AG09319 (cell line): ENCODE data around the gene MACROH2A1.

Experiments
- DNase-seq: peaks from one replicate; pipeline ENCODE4 v3.0.0-alpha.2; 2010; ENCODE audit warnings: low read depth; ENCODE audit errors: extremely low read depth
- TF ChIP-seq, protein P1 (sequence below): IDR thresholded peaks from 2 replicates; pipeline ENCODE4 v1.5.1; 2011; ENCODE audit warnings: low read depth, mild to moderate bottlenecking, inconsistent platforms, low read length, moderate library complexity

The MACROH2A1 gene

DNA sequence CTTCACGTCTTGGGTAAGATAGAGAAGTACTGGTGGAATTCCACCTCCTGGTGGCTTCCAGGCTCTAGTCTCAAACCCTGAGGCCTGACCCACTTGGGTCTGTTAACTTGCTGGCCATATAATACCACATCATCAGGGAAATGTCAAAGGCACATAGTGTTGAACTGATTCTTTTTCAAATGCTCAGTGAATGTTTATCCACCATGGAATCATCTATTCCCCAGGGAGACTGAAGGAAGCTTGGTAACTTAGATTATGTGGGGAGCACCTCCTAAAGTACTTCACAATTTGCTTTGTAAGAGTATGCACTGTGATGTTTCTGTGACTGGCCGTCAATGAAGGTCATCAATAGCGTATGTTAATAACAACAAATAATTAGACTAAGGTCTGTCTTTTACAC is 16.1 kb downstream of the MACROH2A1 start:
- TF ChIP-seq, protein P1, sequence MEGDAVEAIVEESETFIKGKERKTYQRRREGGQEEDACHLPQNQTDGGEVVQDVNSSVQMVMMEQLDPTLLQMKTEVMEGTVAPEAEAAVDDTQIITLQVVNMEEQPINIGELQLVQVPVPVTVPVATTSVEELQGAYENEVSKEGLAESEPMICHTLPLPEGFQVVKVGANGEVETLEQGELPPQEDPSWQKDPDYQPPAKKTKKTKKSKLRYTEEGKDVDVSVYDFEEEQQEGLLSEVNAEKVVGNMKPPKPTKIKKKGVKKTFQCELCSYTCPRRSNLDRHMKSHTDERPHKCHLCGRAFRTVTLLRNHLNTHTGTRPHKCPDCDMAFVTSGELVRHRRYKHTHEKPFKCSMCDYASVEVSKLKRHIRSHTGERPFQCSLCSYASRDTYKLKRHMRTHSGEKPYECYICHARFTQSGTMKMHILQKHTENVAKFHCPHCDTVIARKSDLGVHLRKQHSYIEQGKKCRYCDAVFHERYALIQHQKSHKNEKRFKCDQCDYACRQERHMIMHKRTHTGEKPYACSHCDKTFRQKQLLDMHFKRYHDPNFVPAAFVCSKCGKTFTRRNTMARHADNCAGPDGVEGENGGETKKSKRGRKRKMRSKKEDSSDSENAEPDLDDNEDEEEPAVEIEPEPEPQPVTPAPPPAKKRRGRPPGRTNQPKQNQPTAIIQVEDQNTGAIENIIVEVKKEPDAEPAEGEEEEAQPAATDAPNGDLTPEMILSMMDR: no peak
- no peak for DNase-seq

DNA sequence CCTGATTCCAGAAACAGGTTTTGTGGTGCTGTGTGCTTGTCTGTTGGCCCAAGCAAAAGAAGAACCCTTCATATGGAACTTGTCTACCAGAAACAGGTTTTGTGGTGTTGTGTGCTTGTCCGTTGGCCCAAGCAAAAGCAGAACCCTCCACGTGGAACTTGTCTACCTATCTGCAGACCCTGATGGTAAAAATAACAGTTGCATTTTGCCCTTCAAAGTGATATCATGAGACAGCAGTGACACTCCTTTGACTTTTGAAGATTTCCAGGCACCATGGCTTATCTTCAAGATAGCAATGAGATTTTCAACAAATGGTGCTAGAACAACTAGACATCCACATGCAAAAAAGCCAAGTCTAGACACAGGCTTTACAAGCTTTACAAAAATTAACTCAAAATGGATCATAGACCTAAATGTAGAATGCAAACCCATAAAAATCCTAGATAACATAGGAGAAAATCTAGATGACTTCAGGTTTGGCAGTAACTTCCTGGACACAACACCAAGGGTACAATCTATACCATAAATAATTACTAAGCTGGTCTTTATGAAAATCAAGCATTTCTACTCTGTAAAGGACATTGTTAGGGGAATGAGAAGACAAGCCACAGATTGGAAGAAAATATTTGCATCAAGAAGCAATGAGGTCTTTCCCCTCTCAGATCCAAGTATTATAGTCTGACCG is 16.8 kb downstream of the MACROH2A1 start:
- no peak for DNase-seq
- TF ChIP-seq, protein P1: no peak

DNA sequence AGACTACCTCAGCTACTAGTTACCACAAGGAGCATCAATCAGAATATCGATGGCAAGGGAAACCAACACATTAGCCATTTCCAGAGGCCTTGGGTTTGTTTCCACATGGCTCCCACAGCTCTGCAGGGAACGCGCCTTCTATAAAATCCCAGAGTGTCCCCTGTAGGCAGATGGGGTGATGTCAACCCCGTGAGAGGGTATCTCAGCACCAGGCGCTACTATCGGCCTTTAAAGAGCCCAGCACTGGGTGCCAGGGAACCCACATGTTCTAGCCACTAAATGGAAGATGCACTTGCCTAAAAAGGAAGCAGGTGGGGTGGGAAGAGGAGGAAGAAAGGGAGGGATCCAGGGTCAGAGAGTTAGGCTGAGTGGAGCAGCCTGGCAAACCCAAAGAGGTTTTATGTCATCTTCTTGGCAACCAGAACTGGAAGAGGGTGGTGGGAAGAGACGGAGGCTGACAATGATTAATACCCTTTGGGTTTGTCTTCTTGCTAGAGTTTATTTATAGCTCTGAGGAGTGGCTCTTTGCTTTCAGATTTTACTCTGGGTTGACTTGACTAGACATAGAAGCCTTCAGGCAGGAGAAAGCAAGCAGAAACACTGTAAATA is 19.9 kb downstream of the MACROH2A1 start:
- DNase-seq: no peak
- TF ChIP-seq, protein P1: no peak

DNA sequence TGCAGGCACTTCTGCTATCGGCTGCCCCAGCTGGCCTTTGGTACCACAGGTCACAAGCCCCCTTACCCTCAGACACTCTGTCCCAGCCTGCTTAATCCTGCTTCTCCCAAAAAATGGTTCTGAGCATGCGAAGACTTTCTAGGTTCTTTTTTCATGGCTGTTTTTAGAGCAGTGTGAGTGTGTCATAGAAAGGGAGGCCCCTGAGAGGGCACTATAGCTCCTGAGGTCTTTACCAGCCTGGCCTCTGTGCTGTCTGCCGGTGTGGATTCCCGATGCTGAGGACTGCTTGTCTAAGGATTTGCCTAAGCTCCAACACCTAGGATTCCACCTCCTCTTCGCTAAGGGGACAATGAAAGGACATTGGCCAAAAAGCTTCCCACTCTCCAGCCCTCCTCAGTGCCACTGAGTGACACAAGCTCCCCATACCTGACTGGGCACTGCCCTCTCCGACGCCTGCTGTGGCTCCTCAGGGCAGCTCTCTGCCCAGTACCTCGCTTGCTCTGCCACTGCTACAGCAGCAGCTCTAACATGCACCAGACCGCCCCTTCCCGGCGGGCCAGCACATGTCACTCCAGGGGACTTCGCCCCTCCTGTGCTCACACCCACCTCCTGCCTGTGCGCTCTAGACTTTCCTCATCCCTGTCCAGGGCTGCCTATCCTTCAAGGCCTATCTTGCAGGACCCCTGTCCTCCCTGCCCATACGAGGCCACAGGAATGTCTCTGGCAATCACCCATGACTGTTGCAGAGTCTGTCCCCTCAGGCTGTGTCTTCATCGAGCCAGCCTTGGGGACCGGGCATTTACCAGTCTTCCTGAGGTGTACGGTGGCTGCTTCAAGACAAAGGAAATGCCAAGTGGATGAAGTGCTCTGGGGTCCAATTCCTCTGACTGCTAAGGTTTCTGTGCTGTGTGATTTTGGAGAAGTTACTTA is 21.0 kb downstream of the MACROH2A1 start:
- DNase-seq: no peak
- TF ChIP-seq, protein P1: no peak

DNA sequence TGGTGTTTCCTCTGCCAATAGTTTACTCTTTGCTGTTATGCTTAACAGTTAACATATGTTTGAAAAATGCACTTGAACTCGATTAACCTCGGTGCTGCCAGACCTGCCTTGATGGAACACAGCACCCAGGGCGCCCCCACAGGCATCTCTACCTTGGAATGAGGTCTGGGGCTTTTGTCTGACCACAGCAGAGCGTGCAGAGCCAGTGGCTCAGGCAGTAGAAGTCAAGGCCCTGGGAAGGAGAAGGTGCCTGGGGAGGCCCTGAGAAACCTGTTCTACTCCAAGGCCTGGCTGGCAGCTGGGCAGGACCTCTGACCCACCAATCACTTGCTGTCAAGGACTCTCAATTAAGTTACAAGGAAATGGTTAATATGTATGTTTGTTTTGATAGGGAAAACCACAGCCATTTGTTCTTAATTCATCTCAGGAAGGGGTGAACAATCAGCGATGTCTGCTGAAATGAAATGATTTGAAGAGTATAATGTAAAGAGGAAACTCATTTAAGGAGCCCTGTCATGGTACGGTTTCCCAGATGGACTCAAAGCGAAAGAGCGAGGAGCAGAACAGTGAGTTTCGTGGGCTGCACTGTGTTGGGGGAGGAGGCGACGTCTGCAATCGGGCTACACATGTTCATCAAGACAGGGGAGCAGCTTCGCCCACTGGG is 21.9 kb downstream of the MACROH2A1 start:
- no peak for DNase-seq
- TF ChIP-seq, protein P1: no peak

DNA sequence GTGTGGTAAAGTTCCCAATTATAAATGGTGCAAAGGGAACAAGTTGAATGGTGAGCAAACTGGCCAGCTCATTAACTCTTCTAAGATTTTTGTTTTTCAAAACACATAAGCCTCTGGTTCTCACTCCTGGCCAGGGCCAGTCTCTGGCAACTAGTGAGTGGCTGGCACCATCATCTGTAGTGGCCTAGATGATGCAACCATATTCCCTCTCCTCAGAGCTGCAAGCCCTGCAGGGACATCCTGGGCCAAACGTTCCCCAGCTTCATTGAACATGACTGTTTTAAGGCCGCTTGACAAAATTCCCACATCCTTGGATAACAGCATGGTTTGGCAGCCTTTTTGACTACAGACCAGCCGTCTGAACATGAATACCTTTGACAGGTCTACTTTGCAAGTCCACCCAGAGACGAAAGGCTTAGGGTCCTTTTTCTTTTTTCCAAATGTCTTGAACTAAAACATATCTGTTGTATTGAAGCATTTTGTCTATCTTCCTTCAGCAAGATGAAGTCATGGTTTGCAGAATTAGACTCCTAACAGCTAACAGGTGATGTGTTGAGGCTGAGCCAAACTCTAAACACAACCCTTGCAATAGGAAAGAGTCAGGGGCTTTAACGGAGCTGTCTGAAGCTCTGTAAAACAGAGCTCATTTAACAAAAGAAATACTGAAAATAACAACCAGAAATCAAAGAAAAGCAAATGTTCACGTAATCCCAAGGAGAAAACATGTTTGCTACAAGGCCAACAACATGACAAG is 23.8 kb downstream of the MACROH2A1 start:
- DNase-seq: no peak
- TF ChIP-seq, protein P1: no peak
